Globus pallidus (tissue), 1 donor: ENCODE results near the gene POC1B.

ENCODE experiments used
- DNase-seq: peaks from one replicate; pipeline ENCODE4 v3.0.0-alpha.2; 2015; ENCODE audit warnings: low spot score

POC1B gene

GRCh38 chr12:89497005-89497404, 28.8 kb downstream of the POC1B start:
- DNase-seq: no peak

- DNase-seq: no peak
These were observed 31.2 kb downstream of the POC1B start for GRCh38 chr12:89494411-89495231.

GRCh38 chr12:89493670-89494302, 32.1 kb downstream of the POC1B start:
- DNase-seq: no peak

- DNase-seq: no peak
These were observed 33.0 kb downstream of the POC1B start for GRCh38 chr12:89492883-89493282.

- DNase-seq: no peak
These were observed 34.9 kb downstream of the POC1B start for GRCh38 chr12:89490922-89491321.

- no peak for DNase-seq
These were observed 39.6 kb downstream of the POC1B start for GRCh38 chr12:89486264-89486663.

GRCh38 chr12:89484470-89484869, 41.4 kb downstream of the POC1B start:
- DNase-seq: no peak

GRCh38 chr12:89481213-89481914, 44.5 kb downstream of the POC1B start:
- DNase-seq: peak; percentile 87

GRCh38 chr12:89479982-89480381, 45.9 kb downstream of the POC1B start:
- DNase-seq: no peak

GRCh38 chr12:89477633-89478279, 48.1 kb downstream of the POC1B start:
- no peak for DNase-seq

GRCh38 chr12:89476904-89477595, 48.8 kb downstream of the POC1B start:
- no peak for DNase-seq

GRCh38 chr12:89476232-89476631, 49.6 kb downstream of the POC1B start:
- DNase-seq: no peak

GRCh38 chr12:89475203-89475990, 50.5 kb downstream of the POC1B start:
- no peak for DNase-seq

GRCh38 chr12:89474615-89475014, 51.2 kb downstream of the POC1B start:
- no peak for DNase-seq

GRCh38 chr12:89472508-89472907, 53.3 kb downstream of the POC1B start:
- DNase-seq: peak; percentile 52

GRCh38 chr12:89470741-89471509, 54.9 kb downstream of the POC1B start:
- DNase-seq: peak; percentile 83

- no peak for DNase-seq
These were observed 56.5 kb downstream of the POC1B start for GRCh38 chr12:89469361-89469760.

- no peak for DNase-seq
These were observed 57.1 kb downstream of the POC1B start for GRCh38 chr12:89468648-89469326.

- DNase-seq: no peak
These were observed 57.8 kb downstream of the POC1B start for GRCh38 chr12:89468017-89468416.
